NCI-H2029 (cell line): ENCODE data around the gene CEP250.
A peak's percentile ranks its signal among the peaks of the same experiment; 100 is the strongest.
"Not testable (repeated sequence)": the region's sequence is repeated elsewhere in the genome, so short reads cannot be mapped to it uniquely, and the experiment has no call there.

Experiments
- DNase-seq: peaks from one replicate; lab custom pipeline; 2025; lab: John Stamatoyannopoulos, UW

Gene CEP250, protein sequence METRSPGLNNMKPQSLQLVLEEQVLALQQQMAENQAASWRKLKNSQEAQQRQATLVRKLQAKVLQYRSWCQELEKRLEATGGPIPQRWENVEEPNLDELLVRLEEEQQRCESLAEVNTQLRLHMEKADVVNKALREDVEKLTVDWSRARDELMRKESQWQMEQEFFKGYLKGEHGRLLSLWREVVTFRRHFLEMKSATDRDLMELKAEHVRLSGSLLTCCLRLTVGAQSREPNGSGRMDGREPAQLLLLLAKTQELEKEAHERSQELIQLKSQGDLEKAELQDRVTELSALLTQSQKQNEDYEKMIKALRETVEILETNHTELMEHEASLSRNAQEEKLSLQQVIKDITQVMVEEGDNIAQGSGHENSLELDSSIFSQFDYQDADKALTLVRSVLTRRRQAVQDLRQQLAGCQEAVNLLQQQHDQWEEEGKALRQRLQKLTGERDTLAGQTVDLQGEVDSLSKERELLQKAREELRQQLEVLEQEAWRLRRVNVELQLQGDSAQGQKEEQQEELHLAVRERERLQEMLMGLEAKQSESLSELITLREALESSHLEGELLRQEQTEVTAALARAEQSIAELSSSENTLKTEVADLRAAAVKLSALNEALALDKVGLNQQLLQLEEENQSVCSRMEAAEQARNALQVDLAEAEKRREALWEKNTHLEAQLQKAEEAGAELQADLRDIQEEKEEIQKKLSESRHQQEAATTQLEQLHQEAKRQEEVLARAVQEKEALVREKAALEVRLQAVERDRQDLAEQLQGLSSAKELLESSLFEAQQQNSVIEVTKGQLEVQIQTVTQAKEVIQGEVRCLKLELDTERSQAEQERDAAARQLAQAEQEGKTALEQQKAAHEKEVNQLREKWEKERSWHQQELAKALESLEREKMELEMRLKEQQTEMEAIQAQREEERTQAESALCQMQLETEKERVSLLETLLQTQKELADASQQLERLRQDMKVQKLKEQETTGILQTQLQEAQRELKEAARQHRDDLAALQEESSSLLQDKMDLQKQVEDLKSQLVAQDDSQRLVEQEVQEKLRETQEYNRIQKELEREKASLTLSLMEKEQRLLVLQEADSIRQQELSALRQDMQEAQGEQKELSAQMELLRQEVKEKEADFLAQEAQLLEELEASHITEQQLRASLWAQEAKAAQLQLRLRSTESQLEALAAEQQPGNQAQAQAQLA (N-terminal part only)

DNA sequence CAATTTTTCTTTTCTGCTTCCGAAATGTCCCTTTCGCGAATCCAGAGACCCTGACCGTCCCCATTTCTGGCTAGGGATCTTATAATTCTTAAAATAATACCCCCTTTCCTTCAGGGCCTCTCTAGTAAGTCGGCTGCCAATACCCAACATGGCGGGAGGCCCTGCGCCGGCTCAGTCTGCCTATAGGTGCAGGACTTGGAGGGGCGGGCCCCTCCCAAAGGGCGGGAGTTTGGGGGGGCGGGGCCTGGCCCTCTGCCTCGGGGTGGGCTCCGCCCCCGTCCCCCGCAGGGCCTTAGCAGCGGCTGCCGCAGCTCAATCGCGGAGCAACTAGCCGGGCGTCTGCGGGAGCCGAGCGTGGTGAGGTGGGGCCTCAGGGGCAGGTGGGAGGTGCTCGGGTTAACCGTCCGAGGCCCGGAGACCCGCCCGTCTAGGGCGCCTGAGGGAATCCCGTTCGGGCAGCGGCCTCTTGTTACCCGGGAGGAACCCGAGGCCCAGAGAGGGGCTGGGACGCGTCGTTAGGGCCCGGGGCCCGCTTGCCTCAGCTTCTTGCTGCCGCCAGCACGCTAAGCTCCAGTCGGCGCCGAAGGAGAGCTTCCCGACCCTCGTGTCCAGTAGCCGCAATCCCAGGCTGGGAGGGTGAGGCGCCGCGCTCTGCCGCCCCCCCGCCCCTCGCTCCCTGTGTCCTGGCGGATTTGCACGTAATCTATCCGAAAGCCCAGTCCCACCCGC is at the start of gene CEP250:
Gene CEP250, plus strand, starts transcription at position 718 of the 729 bp plus-strand sequence. CDS start 6,770 bp downstream, outside the sequence.
- peak; percentile 94 for DNase-seq

DNA sequence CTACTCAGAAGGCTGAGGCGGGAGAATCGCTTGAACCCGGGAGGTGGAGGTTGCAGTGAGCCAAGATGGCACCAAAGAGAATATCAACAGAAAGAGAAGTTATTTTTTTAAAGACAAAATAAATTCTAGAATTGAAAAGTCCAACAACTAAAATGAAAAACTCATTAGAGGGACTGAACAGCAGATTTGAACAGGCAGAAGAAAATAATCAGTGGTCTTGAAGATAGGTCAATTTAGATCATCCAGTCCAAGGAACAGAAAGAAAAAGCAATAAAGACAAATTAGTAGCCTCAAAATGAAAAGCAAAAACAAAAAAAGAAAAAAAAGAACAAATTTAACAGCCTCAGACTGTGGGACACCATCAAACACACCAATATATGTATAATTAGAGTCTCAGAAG is 49.6 kb upstream of the CEP250 start:
- no peak for DNase-seq

DNA sequence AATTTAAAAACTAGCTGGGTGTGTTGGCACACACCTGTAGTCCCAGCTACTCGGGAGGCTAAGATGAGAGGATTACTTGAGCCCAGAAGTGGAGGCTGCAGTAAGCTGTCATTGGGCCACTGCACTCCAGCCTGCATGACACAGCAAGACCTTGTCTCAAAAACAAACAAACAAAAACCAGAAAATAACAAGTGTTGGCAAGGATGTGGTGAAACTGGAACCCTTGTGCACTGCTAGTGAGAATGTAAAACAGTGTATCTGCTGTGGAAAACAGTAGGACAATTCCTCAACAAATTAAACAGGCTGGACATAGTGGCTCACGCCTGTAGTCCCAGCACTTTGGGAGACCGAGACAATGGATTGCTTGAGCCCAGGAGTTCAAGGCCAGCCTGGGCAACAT is 47.1 kb upstream of the CEP250 start:
- DNase-seq: no peak

DNA sequence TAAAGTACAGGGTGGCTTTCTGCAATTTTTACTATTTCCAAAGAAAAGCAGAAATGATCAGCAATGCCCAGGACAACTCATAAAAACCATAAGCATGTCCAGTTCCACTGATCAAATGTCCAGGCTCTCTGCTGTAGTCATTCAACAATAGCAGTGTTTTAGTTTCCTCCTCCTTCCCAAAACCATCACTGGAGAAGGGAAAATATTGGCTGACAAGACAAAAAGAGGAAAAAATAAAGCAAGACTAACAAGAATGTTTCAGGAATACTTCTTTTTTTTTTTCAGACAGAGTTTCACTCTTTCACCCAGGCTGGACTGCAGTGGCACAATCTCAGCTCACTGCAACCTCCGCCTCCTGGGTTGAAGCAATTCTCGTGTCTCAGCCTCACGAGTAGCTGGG is 45.9 kb upstream of the CEP250 start:
- no peak for DNase-seq

DNA sequence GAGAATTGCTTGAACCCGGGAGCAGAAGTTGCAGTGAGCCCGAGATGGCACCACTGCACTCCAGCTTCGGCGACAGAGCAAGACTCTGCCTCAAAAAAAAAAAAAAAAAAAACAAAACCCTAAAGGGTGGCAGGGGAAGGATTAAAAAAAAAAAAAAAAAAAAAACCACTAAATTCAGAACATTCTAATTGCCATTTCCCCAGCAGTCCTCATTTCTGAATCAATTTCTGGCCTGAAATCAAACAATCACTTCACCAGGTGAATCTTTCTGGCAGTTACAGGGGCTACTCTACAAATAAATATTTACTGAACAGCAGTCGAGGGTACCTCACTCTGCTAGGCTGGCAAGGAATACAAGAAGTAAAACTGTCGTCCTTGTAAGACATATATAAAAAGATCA is 44.8 kb upstream of the CEP250 start:
- DNase-seq: no peak

DNA sequence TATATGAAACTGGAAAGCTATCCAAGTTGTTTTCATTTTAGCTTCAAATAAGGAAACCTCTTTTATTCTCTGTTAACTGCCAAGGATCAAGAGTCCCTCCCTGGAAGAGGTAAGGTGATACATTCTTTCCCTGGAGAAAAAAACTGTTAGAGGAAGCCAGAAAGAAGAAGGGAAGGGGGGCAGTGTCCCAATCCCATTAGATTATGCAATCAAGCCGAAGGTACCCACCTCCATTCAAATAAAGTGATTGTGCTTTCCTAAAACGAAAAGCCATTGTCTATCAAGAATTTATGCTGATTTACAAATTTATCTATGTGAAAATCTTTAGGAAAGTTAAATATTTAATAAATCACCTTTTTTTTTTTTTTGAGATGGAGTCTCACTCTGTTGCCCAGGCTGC is 34.1 kb upstream of the CEP250 start:
- DNase-seq: no peak

DNA sequence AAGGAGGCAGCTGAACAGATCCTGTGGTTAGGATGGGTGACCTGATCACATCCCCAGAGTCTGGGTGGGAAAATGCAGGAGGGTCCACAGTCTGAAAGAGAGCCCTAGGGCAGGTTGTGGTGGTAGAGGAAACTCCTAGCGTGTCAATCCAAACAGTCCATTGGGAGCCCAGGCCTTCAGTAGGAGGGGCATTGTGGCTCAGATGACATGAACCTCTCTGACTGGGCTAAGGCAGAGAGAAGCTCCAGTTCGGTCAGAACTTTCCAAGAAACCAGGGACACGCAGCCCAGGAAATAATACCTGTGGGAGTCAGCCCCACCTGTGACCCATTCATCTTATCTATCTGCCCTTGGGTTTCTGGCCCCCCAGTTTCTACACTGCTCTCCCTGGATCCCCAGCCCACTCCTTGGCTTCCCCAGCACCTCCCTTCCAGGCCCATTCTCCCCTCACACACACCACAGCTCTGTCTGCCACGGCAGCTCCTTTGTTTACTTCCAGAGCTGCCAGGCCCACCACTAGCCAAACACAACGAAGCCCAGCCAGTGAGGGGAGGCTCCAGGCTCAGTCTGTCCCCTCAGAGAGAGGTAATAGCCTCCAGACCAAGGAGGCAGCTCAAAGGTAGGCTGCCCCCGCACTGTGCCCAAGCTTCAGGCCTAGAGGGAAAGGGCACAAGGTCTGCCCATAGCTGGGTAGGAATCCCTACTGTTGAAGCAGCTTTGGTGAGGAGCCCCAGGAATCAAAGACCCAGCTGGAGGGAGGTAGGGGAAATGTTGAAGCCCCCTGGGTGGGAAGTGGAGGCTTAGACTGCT is 23.6 kb upstream of the CEP250 start:
- no peak for DNase-seq

DNA sequence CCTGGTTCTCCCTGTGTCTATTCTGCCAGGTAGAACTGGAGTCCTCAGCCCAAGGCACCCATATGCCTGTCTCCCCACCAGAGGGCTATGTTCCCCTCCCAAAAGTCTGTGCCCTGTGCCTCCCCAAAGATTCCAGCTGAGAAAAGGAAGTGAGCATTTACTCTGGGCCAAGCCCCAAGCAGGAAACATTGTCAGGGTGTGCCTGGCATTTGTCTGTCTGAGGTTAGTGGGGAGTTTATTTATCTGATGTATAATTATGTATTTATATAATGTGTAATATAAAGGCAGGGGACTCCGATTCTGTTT is 23.0 kb upstream of the CEP250 start:
- DNase-seq: no peak

DNA sequence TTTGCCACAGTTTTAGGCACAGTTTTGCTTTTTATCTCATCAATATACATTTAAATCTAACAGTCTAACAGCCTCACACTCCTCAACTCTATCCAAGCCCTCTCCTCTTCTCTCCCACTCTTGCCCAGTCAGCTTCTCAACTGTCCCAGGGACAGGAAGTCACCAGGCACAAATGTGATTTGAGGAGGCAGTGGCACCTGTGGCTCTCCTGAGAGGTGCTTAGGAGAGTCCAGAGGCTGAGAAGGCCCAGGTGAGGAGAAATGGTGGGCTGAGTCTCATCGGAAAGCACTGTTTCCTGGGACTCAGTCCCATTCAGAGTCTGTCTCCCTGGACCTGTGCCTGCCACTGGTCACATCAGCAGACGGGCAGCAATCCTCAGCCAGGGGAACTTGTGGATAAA is 22.1 kb upstream of the CEP250 start:
- no peak for DNase-seq

DNA sequence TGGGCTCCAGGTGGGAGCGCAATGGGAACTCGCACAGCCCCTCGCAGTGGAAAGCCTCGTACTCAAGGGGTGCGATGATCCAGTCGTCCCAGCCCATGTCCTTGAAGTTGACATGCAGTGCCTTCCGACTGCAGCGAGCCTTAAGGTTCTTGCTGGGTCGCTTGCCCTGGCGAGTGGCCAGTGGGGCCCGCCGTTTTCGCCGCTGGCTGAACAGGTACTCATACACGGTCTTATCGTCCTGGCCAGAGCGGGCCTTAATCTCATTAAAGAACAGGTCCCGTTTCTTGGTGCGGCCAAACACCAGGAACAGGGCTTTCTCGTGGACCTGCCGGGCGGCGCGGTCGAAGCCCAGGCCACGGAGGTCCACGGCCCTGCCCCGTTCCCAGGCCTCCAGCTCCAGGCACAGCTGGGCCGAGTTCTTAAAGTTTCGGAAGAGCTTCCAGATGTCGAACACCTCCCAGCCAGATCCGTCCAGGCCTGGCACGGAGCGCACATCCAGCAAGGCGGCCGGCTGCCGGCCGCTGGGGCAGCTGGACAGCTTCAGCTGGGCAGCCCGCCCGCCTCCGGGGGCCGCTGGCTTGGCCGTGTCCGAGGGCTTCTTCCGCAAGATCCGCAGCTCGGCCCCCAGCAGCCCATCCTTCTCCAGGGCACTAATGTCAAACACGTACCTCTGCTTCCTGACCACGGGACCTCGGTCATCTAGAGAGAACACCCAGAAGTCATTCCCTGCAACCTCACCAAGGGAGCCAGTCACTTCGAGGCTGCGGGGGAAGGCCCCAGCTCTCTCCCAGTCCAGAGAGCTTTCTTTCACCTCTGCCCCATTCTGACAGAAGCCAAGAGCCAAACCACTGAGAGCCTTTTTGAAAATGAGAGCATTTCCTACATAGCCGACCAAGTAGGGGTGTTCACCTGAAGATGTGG is 21.1 kb upstream of the CEP250 start:
- DNase-seq: no peak

DNA sequence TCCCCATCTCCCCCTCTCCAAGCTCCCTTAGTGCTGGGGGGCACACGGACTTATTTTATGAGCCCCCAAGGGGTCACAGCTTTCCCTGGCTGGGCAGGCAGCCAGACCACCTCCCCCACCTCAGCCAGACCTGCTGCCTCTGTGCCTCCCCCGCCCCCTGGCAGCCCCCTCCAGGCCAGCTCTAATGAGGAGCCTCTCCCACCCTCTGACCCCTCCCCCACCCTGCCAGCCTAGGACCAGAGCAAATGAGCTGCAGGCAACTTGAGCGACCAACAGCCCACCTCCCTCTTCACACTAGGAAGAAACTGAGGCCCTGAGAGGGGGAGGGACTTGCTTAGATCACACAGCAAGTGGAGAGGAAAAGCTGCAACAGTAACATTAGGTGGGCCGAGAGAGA is 19.2 kb upstream of the CEP250 start:
- DNase-seq: no peak

DNA sequence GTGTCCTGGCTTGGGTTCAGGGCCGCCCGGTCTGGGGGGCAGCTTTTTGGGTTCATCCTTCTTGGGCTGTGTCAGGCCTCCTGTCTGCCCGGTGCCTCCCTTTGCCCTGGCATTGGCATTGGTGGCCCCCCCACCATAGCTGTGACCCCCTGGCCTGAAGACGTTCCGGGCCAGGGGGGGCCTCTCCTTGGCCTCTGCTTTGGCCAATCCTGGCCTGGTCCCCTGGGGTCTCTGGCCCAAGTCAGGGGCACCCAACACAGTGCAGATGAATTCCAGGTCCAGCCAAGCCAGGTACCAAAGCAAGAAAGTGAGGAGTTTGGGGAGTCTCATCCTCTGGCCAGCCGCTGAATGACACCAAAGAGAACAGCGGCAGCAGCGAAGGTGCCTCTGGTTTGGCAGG is 17.8 kb upstream of the CEP250 start:
- no peak for DNase-seq

DNA sequence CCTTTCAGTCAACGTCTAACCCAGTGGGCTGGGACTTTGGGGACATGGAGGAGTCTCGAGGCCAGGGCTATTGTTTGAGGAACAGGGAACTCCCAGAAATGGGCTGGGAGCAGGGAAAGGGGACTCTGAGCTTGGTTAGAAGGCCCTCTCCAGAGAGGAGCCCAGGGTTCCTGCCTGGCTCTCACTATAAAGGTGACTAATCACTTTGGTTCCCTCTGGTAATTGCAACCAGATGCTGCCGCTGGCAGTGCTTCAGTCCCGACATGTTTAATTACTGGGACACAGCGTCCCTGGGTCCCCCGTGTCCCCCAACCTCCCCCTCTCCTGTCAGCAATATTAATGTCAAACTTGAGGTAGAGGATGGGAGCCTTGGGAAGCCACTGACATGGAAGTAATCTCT is 12.4 kb upstream of the CEP250 start:
- no peak for DNase-seq

DNA sequence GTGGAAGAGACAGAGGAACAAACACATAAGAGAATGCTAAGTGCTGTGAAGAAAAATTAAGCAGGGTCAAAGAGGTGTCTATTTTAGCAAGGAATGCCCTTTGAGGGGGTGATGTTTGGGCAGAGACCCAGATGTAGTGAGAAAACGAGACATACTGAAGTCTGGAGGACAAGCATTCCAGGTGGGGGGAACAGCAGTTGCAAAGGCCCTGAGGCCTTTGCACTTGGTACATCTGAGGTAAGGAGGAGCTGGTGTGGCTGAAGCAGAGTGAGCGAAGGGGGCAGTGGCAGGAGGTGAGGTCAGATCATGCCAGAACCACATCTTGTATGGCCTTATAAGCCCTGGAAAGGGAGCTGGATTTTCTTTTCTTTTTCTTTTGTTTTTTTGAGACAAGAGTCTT is 11.2 kb upstream of the CEP250 start:
- no peak for DNase-seq

DNA sequence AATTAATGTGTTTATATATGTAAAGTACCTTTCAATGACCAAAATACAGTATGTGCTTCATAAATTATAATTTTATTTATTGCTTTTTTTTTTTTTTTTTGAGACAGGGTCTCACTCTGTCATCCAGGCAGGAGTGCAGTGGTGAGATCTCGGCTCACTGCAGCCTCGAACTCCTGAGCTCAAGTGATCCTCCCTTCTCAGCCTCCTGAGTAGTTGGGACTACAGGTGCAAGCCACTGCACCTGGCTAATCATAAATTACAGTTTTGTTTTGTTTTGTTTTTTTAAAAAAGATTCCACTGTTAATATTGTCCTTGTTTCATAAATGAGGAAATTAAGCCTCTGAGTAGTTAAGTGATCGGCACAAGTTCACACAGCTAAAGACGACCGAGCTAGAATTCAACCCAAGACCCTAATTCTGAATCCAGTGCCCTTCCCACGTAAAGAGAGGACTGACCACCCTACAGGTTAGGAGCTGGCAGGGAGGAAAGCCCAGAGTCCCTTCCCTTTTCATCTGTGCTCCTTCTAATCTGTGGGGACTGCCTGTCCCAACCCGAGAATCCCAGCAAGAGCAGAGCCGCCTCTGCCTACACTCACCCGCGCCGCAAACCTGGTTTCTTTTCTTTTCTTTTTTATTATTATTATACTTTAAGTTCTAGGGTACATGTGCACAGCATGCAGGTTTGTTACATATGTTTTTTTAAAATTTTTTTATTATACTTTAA is 8.9 kb upstream of the CEP250 start:
- DNase-seq: no peak

DNA sequence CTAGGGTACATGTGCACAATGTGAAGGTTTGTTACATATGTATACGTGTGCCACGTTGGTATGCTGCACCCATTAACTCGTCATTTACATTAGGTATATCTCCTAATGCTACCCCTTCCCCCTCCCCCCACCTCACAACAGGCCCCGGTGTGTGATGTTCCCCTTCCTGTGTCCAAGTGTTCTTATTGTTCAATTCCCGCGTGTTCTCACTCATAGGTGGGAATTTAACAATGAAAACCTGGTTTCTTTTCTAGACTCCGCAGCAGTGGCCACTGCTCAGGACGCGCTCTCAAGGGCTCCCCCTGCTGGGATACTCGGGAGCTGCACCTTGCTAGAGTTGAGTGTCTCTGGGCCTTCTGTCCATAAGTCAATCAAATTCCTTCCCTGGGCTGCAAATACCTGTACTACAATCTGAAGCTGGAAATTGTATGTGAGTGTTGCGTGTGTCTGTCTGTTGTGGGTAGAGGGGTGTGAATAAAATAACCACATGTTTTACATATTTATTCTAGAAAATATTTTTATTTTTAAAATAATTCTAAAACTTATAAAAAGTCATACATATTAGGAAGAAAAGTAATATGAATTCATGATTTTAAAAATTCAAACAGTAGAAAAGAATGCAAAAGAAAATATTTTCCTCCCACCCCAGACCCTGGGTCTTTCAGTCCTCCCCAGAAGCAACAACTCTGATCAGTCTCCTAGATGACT is 8.2 kb upstream of the CEP250 start:
- peak; percentile 76 for DNase-seq

DNA sequence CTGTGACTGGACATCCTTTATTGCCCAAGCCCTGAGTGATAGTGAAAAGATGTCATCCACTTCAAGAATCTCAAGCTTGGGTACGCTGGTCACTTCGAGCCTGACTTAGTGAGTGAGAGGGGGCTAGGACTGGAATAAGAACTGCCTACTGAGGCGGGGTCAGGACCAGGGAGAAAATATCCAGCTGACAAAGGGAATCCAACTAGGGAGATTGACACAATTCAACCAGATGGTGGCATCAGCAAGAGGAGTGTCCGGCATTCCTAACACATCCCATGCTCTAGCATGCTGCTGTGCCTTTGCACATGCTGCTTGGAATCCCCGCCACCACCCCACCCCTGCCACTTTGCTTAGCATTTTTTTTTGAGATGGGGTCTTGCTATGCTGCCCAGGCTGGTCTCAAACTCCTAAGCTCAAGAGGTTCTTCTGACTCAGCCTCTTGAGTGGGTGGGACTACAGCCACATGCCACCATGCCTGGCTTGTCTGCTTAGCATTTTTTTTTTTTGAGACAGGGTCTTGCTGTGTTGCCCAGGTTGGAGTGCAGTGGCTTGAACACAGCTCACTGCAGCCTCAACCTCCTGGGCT is 6.5 kb upstream of the CEP250 start:
- DNase-seq: no peak

DNA sequence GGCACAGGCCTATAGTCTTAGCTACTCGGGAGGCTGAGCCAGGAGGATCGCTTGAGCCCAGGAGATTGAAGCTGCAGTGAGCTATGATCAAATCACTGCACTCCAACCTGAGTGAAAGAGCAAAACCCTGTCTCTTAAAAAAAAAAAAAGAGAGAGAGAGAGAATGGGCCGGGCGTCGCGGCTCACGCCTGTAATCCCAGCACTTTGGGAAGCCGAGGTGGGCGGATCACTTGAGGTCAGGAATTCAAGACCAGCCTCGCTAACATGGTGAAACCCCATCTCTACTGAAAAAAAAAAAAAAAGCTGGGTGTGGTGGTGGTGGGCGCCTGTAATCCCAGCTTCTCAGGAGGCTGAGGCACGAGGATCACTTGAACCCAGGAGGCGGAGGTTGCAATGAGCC is 5.5 kb upstream of the CEP250 start:
- DNase-seq: not testable (repeated sequence)
